OCI-LY1 (cell line): ENCODE results near the gene MDN1.

Source experiments
- EZH2 ChIP-seq: fragments of 200-600 bp; sonication (generic), shearing (Covaris generic); IDR thresholded peaks from 2 replicates; pipeline ENCODE4 v1.8.0; 2017; ENCODE audit warnings: borderline replicate concordance, mixed run types, mild to moderate bottlenecking, antibody characterized with exemption, low read length, moderate library complexity, mixed read lengths
- TF ChIP-seq, protein P1 (sequence below): fragments of 200-600 bp; sonication (generic), shearing (Covaris generic); IDR thresholded peaks from 2 replicates; pipeline ENCODE4 v1.5.1; 2017; ENCODE audit warnings: mild to moderate bottlenecking, antibody characterized with exemption, low read length, moderate library complexity, mixed read lengths

DNA sequence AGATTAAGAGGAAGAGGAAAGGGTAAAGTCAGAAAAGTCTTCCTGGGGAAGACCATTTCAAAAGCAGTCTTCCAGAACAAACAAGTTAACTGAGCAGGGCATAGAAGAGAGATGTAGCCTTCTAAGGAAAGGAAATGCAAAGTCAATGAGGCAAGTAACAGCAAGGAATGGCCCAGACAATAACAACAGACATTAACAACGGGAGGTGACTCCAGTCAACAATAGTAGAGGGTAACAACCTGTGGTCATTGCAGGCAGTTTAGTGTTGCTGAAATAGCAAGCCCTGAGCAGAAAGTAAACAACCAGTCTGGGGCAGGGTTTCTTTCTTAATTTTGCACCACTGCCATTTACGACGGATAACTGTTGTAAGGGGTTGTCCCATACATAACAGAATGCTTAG is 2.1 kb downstream of the MDN1 start:
- TF ChIP-seq, protein P1, sequence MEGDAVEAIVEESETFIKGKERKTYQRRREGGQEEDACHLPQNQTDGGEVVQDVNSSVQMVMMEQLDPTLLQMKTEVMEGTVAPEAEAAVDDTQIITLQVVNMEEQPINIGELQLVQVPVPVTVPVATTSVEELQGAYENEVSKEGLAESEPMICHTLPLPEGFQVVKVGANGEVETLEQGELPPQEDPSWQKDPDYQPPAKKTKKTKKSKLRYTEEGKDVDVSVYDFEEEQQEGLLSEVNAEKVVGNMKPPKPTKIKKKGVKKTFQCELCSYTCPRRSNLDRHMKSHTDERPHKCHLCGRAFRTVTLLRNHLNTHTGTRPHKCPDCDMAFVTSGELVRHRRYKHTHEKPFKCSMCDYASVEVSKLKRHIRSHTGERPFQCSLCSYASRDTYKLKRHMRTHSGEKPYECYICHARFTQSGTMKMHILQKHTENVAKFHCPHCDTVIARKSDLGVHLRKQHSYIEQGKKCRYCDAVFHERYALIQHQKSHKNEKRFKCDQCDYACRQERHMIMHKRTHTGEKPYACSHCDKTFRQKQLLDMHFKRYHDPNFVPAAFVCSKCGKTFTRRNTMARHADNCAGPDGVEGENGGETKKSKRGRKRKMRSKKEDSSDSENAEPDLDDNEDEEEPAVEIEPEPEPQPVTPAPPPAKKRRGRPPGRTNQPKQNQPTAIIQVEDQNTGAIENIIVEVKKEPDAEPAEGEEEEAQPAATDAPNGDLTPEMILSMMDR: no peak
- no peak for TF ChIP-seq EZH2
